Measurements from ENCODE around the gene MYL11.

The MYL11 gene

DNA sequence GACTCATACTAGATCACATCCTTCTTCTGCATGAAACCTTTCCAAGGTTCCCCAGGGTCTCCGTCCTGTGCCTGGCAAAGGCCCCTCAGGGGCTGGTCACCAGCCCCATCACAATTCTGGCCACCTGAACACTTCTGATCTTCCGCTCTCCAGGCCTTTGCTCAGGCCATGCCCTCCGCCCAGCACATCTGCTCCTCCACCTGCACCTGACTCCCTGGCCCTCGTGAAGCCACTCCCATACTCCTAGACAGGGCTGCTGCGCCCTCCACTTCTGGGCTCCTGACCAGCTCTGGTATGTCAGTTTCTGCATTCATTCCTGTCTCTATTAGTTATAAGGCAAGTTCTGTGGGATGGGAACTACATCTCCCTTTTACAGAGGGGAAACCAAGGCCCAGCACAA is 1.9 kb upstream of the MYL11 start:
- CTCF ChIA-PET: no interaction called here

DNA sequence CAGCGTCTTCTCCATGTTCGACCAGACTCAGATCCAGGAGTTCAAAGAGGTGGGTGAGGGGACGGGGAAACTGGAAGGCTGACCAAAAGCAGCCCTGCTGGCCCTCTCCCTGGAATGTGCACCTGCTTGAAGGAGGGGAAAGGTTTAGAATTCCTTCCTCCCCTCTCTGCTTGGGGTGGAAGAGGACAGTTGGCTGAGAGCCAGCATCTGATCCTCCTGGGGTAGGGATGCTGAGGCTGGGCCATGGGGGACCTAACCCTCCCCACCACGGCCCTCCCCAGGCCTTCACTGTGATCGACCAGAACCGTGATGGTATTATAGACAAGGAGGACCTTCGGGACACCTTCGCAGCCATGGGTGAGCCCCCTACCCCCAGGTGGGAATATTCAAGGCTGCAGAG is 1.3 kb downstream of the MYL11 start:
- no peak for TF ChIP-seq FOXA1 (IDR thresholded peaks at IDR 0.05)
- TF ChIP-seq L3MBTL2 (conservative IDR thresholded peaks at IDR 0.05): no peak
- no peak for TF ChIP-seq HDGF (IDR thresholded peaks at IDR 0.05; ENCODE audit: borderline replicate concordance)
- TF ChIP-seq TARDBP (IDR thresholded peaks at IDR 0.05): no peak
- TF ChIP-seq FOXK2 (IDR thresholded peaks at IDR 0.05): no peak
- no peak for TF ChIP-seq ZNF384 (IDR thresholded peaks at IDR 0.05)
- TF ChIP-seq, protein P1, sequence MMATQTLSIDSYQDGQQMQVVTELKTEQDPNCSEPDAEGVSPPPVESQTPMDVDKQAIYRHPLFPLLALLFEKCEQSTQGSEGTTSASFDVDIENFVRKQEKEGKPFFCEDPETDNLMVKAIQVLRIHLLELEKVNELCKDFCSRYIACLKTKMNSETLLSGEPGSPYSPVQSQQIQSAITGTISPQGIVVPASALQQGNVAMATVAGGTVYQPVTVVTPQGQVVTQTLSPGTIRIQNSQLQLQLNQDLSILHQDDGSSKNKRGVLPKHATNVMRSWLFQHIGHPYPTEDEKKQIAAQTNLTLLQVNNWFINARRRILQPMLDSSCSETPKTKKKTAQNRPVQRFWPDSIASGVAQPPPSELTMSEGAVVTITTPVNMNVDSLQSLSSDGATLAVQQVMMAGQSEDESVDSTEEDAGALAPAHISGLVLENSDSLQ (IDR thresholded peaks at IDR 0.05): no peak
- CTCF ChIA-PET: interaction anchor here (0.7 kb wide), 1 partner anchor 226 kb away, joined by 3 read pairs; no protein-coding TSS in a partner anchor
- DNase-seq (ENCODE audit: extremely low spot score): no peak
- POLR2A ChIA-PET: interaction anchor here (1.4 to 9.4 kb wide), 5 partner anchors 9 to 499 kb away, joined by 3 to 75 read pairs (median 7); partner anchors contain the start of genes ZNF48 and ZNF771

More for the DNA sequence above, 1.9 kb upstream of the MYL11 start:
- DNase-seq (ENCODE audit: extremely low spot score): no peak
- TF ChIP-seq BHLHE40 (IDR thresholded peaks at IDR 0.05; ENCODE audit: borderline replicate concordance) (no peak), ARNT (IDR thresholded peaks at IDR 0.05) (no peak), SUZ12 (IDR thresholded peaks at IDR 0.05) (no peak), ELF4 (IDR thresholded peaks at IDR 0.05) (no peak), FOXM1 (IDR thresholded peaks at IDR 0.05; ENCODE audit: borderline replicate concordance) (no peak)
- POLR2A ChIA-PET: interaction anchor here (2.9 kb wide), 1 partner anchor 22 kb away, joined by 37 read pairs; the partner anchor contains the start of gene ZNF48

DNA sequence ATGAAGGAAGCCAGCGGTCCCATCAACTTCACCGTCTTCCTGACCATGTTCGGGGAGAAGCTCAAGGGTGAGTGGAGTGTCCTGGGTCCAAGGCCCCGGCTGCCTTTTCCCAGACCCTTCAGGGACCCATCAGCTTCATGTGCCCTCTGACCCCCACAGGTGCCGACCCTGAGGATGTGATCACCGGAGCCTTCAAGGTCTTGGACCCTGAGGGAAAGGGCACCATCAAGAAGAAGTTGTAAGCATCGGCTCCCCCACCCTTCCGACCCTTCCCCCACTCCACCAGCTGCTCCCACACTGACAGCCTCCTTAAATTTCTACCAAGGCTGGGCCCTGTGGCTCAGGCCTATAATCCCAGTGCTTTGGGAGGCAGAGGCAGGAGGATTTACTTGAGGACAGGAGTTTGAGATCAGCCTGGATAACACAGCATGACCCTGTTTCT is 1.9 kb downstream of the MYL11 start:
- DNase-seq (ENCODE audit: extremely low spot score): no peak
- CTCF ChIA-PET: interaction anchor here (0.7 kb wide), 2 partner anchors 225 to 284 kb away, joined by 3 read pairs; no protein-coding TSS in a partner anchor
- POLR2A ChIA-PET: interaction anchor here (1.4 to 9.4 kb wide), 7 partner anchors 9 to 498 kb away, joined by 3 to 75 read pairs (median 7); partner anchors contain the start of genes ZNF48 and ZNF771
- TF ChIP-seq ARNT (IDR thresholded peaks at IDR 0.05) (no peak), FOXM1 (IDR thresholded peaks at IDR 0.05; ENCODE audit: borderline replicate concordance) (no peak), LEF1 (IDR thresholded peaks at IDR 0.05; ENCODE audit: borderline replicate concordance) (no peak), L3MBTL2 (conservative IDR thresholded peaks at IDR 0.05) (no peak), FOXK2 (IDR thresholded peaks at IDR 0.05) (no peak), CTBP1 (IDR thresholded peaks at IDR 0.05; ENCODE audit: borderline replicate concordance) (no peak), ZNF384 (IDR thresholded peaks at IDR 0.05) (no peak), SP1 (IDR thresholded peaks at IDR 0.05) (no peak), FOXA1 (IDR thresholded peaks at IDR 0.05) (no peak), ELF4 (IDR thresholded peaks at IDR 0.05) (no peak), NFRKB (IDR thresholded peaks at IDR 0.05) (no peak), HDGF (IDR thresholded peaks at IDR 0.05; ENCODE audit: borderline replicate concordance) (no peak), BHLHE40 (IDR thresholded peaks at IDR 0.05; ENCODE audit: borderline replicate concordance) (no peak), TARDBP (IDR thresholded peaks at IDR 0.05) (no peak), SUZ12 (IDR thresholded peaks at IDR 0.05) (no peak)
- TF ChIP-seq, protein P1 (IDR thresholded peaks at IDR 0.05): no peak

DNA sequence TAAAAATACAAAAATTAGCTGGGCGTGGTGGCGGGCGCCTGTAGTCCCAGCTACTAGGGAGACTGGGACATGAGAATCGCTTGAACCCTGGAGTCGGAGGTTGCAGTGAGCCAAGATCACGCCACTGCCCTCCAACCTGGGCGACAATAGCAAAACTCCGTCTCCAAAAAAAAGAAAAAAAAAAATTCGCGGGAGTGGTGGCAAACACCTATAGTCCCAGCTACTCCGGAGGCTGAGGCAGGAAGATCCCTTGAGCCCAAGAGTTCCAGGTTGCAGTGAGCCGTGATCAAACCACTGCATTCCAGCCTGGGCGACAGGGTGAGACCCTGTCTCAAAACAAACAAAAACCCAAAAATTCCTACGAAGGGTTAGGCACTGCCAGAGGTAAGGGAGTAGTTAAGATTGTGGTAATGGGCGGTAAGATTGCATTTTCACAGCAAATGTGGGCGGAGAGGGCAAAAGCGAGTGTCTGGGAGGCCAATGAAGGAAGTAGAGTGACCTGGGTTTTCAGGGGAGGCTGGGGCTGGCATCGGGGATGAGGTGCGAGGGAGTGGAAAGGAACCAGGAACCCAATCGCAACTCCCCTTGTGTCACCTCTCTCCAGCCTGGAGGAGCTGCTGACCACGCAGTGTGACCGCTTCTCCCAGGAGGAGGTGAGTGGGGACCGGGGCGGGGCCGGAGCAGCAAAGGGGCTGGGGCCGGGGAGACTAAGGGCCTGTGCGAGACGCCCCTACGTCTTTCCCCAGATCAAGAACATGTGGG is 2.6 kb downstream of the MYL11 start:
- ChIA-PET CTCF (interaction anchor here (0.6 to 2.0 kb wide), 4 partner anchors 18 to 285 kb away, joined by 3 to 6 read pairs (median 5); partner anchors contain the start of gene ZNF48), POLR2A (interaction anchor here (0.9 to 9.4 kb wide), 20 partner anchors 8 to 573 kb away, joined by 3 to 75 read pairs (median 6); partner anchors contain the start of genes ALDOA, CD2BP2, DCTPP1 and TBX6)
- no peak for TF ChIP-seq BHLHE40 (IDR thresholded peaks at IDR 0.05; ENCODE audit: borderline replicate concordance)
- no peak for TF ChIP-seq ELF4 (IDR thresholded peaks at IDR 0.05)
- no peak for TF ChIP-seq FOXM1 (IDR thresholded peaks at IDR 0.05; ENCODE audit: borderline replicate concordance)
- no peak for TF ChIP-seq TARDBP (IDR thresholded peaks at IDR 0.05)
- no peak for TF ChIP-seq L3MBTL2 (conservative IDR thresholded peaks at IDR 0.05)
- no peak for TF ChIP-seq ARNT (IDR thresholded peaks at IDR 0.05)
- DNase-seq (ENCODE audit: extremely low spot score): no peak

DNA sequence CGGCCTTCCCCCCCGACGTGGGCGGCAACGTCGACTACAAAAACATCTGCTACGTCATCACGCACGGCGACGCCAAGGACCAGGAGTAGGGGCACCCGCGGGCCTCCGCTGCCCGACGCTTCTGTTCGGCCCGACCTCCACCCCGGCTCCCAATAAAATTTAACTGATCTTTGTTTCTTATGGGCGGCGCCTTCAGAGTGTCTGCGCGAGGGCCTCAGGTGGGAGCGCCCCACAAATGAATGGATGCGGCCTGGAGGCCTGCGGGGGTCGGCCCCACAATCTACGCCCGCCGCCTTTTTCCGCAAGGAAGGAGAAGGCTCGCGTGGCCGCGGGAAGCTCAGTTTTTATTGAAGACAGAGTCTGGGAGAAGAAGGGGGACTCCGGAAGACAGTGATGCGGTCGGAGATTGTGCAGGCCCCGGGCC is 3.2 kb downstream of the MYL11 start:
- ChIA-PET POLR2A (interaction anchor here (0.7 to 9.4 kb wide), 20 partner anchors 9 to 574 kb away, joined by 3 to 75 read pairs (median 4); partner anchors contain the start of genes ALDOA, CD2BP2, DCTPP1 and TBX6), CTCF (interaction anchor here (0.6 to 2.0 kb wide), 3 partner anchors 18 to 237 kb away, joined by 4 to 6 read pairs (median 6); partner anchors contain the start of gene ZNF48)
- DNase-seq (ENCODE audit: extremely low spot score): peak; percentile 88
- no peak for TF ChIP-seq FOXA1 (IDR thresholded peaks at IDR 0.05)
- TF ChIP-seq NFRKB (IDR thresholded peaks at IDR 0.05): no peak
- TF ChIP-seq ZNF384 (IDR thresholded peaks at IDR 0.05): no peak
- no peak for TF ChIP-seq ELF4 (IDR thresholded peaks at IDR 0.05)
- no peak for TF ChIP-seq TARDBP (IDR thresholded peaks at IDR 0.05)
- TF ChIP-seq HDGF (IDR thresholded peaks at IDR 0.05; ENCODE audit: borderline replicate concordance): no peak
- TF ChIP-seq BHLHE40 (IDR thresholded peaks at IDR 0.05; ENCODE audit: borderline replicate concordance): no peak
- TF ChIP-seq SUZ12 (IDR thresholded peaks at IDR 0.05): no peak
- no peak for TF ChIP-seq SP1 (IDR thresholded peaks at IDR 0.05)
- no peak for TF ChIP-seq CTBP1 (IDR thresholded peaks at IDR 0.05; ENCODE audit: borderline replicate concordance)
- TF ChIP-seq L3MBTL2 (conservative IDR thresholded peaks at IDR 0.05): no peak
- TF ChIP-seq FOXK2 (IDR thresholded peaks at IDR 0.05): no peak

Measured in HEK293T (cell line).